ENCODE data around the gene GRIFIN.

Gene GRIFIN, protein sequence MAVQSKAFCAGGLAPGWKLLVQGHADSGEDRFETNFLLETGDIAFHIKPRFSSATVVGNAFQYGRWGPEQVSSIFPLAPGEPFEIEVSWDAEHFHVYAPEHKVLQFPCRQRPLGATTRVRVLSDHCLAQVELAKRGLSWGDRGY

DNA sequence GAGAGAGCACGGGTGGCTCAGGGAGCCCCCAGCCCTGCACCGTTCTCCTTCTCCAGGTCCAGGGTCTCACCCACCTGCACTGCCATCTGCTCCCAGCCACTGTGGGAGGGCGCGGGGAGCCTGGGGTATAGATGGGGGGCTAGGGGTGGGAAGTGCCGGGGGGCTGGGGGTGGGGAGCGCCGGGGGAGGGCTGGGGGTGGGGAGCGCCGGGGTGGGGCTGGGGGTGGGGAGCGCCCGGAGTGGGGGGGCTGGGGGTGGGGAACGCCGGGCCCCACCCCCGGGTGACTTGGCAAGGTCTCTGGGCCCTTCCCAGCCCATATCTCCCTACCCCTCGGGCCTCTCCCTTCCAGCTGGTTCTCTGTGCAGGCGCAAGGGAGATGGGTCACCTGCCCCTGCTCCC lies at the start of gene GRIFIN:
TSS of gene GRIFIN (minus strand) at position 101 of the 400 bp plus-strand sequence. CDS start at position 86, 15 bp downstream.
- no peak for DNase-seq

DNA sequence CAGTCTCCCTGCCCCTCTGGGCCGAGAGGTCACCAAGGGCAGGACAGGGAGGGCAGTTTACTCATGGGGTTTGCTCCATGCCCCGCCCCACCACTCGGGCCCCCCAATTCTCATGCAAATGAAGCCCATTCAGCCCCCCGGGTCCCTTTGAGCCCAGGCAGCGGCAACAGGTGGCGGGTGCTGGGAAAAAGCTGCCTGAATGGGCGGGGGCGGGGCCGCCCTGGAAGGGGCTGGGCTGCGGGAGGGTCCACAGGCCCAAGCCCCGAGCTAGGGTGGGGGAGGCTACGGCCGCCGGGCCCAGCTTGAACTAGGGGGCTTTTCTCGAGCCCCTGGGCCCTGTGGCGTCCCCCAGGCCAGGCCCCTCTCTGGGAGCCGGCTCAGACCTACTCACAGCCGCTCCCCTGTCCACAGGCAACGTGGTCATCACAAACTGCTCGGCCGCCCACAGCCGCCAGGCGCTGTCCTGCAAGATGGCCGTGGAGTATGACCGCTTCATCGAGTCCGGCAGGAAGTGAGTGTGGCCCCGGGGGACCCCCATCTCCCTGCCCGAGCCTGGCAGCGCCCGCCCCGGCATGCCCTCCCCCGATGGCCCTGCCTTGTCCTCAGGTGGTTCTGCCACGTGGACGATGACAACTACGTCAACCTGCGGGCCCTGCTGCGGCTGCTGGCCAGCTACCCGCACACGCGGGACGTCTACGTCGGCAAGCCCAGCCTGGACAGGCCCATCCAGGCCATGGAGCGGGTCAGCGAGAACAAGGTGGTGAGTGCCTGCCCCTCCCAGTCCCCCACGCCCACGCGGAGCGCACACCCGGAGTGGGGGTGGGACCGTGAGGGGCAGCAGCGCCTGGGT lies 48.8 kb upstream of the GRIFIN start:
- DNase-seq = no peak

DNA sequence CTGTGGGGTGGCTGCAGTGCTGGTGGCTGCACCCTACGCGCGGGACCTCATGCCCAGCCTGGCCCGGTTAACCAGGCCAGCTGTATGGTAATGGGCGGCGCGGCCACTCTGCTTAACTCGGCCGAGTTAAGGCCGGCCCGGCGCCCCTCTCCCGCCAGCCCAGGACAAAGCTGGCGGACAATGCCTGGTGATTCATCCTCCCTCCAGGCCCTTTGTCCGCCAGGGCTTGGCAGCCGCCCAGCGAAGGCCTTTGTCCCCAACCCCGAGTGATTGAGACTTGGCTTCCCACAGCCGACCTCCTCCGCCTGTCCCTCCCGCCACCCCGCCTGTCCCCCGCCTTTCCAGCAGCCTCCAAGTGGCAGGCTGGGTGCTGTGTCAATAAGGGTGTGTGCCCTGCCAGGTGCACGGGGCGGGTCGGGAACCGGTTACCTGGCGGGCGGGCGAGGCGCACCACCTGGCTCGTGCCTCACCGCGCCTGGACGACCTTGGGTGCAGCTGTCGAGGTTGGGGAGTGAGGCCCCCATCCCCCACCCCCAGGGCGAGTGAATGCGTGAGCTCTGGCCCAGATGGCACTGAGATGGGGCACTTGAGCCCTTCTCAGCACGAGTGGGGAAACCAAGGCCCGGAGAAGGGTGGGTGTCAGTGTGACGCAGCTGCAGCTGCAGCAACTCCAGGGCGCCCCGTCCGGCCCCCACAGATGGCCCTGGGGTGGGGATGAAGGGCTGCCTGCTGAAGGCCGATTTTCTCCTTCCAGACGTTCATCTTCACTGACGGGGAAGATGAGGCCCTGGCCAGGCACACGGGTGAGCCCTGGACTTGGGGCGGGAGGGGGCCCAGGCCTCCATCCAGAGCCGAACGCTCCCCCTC lies 48.0 kb upstream of the GRIFIN start:
- no peak for DNase-seq

DNA sequence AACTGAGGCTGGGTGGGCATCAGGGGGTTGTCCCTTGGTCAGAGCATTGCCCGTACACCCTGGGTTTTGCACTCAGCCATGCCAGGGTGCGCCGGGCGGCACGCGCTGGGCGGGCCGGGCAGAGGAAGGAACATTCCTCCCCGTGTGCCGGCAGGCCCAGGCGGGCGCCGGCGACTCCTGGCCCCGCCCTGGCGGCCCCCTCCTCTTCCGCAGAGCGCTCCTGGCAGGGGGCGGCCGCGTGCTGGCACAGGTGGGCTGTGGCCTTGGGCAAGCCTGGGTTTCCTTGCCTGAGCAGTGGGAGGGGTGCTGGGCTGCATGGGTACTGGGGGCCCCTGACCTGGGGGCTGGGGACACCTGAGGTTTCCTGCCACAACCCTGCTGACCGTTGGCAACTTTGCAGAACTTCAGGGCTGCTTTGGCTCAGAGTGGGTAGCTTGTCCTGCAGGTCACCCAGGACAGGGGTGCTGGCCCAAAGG lies 47.3 kb upstream of the GRIFIN start:
- no peak for DNase-seq

DNA sequence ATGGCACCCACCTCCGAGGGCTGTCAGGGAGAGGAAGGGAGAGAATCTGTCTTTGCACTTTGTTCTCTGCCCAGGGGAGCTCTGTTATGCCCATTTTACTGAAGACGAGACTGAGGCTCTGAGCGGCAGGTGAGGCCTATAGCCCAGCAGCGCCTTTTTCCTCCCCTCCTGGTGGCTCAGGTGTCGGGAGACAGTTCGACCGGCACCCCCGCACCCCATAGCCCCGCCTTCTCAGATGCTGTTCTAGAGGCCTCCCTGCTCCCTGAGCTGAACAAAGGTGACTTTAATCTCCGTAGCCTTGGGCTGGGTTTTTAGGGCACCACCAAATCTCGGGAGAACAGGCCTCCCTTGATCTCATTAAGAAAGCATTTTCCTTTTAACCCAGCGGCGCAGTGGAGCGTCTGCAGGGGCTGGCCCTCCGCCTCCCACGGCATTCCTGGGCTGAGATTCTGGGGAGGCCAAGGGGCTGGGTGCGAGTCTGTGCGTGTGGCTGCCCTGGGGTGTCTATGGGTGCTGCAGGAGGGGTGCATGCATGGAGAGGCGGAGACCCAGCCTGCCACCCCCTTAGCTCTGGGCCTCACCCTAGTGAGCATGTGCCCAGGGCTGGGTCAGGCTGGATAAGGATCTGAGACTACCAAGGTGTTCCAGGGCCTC lies 46.7 kb upstream of the GRIFIN start:
- DNase-seq = no peak

DNA sequence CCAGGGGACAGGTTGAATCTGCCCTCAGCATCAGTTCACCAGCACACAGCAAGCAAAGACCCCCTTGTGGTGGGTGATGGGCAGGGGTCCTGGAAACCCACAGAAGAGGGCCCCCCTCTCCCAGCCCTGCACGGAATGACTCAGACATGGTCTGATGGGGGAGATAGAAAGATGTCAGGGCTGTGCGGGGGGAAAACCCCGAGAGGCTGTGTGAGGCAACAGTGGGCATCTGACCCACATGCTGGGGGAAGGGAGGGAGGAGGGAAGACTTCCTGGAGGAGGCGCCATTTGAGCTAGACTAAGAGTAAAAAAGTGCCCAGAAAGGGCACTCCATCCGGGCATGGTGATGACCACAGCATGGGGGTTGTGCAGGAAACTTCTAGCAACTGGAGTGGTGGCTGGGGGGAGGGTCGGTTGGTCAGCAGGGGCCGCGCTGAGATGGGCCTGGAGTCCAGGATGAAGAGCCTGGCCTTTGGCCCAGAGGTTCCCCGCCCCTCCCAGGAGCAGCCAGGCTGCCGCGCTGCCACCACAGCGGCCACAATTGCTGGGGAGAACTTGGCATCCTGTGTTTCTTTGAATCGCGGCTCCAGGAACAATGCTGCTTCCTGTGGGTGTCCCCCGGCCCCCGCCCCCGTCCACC lies 45.9 kb upstream of the GRIFIN start:
- no peak for DNase-seq

DNA sequence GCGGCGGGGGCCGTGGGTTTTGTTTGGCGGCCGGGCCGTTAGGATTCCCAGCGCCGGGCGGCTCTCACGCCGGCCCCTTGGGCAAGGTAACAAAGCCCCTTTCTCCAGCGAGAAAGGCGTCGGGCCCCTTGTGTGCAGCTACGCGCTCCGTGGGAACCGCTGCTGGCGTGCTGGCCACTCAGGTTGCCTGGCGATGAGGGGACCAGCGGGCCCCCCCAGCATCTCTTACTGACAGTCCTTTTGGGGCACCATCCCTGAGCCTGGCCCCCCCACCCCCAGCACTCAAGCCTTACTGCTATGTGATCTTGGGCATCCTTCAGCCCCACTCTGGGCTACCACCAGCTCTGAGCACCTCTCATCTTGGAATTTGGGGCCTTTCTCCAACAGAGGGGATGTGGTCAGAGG lies 45.1 kb upstream of the GRIFIN start:
- no peak for DNase-seq

DNA sequence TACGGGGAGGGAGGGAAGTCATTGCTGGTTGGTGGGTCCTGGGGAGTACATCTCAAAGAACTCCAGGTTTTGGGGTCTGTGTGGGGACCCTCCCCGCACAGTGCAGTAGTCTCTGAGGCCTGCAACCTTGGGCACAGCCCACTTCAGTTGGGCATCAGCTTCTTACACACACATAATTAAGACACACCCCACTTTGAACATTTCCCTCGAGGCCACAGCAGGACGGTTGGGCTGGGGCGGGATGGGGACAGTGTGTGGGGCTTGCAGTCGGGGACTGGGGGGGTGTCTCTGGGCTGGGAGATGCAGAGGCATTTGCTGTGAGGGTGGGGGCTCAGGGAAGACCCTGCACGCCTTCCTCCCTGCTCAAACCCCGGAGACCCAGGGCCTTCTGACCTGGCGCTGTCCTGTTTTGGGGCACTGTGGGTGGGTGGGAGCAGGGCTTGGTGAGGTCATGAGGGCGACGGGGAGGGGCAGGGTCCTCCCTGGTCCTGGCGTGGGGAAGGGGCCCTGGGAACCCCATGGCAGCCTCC lies 44.6 kb upstream of the GRIFIN start:
- DNase-seq = no peak

DNA sequence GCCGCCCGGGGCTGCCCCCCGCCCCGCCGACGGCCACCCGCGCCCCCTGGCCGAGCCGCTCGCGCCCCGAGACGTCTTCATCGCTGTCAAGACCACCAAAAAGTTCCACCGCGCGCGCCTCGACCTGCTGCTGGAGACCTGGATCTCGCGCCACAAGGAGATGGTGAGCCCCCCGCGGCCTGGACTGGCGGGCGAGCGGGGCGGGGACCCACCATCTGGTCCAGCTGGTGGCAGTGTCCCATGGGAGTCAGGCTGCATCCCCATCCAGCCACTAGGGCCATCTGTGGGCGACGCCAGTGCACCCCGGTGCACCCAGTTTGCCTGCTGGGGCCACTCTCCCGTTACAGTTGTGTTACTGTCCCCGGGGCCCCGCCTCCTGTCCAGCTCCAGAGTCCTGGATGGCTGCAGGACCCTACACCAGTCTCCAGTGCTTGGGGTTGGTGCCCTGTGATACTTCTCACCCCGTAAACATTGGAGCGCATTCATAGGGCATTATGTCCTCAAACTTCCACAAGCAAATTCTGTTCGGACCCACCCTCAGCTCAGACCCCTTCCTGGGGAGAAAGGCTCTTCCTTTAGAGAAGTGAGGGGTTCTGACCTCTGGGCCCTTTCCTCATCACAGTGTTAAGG lies 44.0 kb upstream of the GRIFIN start:
- peak; percentile 83 for DNase-seq

DNA sequence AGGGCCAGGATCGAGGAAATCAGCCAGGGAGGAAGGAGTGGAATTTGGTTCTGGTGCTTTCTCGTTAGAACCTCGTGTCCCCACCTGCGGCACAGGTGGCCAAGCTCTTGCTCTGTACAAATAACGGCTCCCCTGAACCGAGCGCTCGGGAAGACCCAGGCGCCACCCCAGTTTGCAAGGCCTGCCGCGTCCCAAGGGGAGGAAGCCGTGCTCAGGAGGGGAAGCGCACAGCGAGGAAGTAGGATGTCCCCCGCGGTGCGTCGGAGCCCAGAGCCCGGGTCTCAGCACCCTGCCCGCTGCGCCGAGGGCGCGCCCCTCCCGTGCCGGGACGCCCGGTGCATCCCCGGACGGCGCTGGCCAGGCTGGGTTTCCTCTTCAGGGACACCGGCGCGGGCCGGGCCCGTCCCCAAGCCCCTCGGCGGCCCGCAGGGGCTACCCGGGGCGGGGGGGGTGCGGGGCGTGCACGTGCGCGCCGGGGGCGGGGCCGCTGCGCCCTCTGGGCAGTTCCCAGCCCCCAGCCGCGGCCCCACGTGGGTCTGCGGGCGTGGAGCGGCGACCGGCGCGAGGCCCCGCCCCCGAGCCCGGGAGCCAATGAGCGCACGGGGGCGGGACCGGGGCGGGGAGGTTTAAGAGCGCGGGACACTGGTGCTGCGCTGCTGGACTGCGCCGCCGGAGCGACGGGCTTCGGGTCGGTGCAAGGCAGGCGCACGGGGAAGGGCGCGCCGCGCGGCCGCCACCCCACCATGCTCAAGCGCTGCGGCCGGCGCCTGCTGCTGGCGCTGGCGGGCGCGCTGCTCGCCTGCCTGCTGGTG lies 43.1 kb upstream of the GRIFIN start, which contains the start of gene LFNG:
TSS of gene LFNG (plus strand) at position 656 of the 812 bp plus-strand sequence. CDS start at position 744, 88 bp downstream.
- peak; percentile 97 for DNase-seq

DNA sequence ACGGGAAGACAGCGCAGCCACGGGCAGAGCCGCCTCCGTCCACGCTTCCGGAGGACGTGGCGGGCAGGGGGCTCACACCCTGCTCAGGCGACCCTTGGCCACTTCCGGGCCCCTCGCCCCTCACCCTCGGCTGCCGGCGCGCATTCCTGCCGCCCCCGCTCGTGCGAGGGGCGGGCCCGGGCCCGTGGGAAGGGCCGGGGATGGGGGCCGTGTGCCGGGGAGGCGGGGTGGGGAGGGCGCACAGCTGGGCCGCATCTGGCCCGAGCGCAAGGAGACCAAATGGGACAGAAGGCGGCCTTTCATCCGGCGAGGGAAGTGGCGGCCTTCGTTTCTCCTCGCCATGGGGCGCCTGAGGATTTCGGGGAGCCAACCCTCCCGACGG lies 42.5 kb upstream of the GRIFIN start:
- no peak for DNase-seq

DNA sequence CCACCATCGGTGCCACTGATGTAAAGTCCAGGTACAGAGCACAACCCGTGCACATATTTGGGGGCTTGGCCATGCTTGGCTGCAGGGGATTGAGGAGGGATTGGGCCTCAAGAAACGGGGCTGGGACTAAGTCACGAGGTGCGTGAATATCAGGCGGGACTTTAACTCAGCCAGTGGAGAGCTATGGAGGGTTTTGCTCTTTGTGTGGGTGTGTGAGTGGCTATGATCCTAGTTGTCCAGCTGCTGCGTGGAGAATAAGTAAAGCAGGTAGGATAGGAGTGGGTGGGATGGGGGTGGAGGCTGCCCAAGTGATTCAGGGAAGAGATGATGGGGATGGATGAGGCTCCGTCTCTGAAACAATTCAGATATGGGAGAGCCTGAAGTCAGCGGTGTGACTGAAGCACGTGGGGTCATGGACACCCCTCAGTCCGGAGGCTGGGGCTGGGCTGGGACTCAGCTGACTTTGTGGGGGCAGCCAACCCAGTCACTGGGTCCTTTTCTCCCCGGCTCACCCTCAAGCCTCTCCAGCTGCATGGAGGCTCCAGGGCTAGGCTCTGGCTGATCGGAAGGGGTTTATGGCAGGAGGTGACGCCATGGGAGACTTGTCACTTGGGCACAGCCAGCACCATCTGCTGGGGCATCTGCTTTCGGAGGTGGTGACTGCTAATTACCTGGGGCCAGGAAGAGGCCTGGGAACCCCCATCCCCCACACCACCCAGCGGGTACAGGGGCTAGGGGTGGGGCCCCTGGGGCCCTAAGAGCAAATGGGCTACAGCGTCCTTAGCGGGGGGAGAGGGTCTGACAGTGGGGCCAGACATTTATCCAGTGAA lies 41.7 kb upstream of the GRIFIN start:
- no peak for DNase-seq

DNA sequence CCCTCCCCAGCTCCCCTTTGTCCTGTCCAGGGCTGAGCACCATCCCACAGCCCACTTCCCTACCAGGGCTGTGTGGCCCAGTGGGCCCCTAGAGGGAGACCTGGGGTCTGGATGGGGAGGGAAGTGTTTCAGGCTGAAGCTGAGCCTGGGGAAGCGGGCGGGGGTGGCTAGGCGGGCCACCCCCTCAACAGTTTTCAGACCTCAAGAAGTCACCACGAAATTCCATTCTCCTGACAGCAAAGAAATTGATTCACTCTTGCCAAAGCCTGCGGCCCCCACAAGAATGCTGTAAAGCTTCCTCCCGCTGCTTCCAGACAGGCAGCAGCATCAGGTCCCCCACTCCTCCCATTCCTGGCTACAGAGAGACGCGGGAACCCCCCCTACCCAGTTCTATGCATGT lies 40.8 kb upstream of the GRIFIN start:
- peak; percentile 76 for DNase-seq

DNA sequence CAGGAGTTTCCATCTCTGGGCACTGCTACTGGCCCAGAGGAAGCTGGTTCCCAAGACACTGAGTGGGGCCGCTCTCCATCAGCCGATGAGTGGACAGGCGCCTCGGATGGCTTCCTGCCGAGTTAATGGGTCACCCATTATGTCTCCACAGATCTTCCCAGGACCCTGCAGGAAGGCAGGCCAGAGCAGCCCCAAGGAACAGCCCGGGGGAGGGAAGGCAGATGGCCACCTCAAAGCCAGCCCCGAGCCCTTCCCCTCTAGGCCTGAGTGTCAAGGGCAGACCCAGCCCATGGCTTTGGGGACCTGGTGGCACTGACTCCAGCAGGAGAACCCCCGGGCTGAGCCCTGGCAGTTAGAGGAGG lies 40.0 kb upstream of the GRIFIN start:
- DNase-seq = no peak

DNA sequence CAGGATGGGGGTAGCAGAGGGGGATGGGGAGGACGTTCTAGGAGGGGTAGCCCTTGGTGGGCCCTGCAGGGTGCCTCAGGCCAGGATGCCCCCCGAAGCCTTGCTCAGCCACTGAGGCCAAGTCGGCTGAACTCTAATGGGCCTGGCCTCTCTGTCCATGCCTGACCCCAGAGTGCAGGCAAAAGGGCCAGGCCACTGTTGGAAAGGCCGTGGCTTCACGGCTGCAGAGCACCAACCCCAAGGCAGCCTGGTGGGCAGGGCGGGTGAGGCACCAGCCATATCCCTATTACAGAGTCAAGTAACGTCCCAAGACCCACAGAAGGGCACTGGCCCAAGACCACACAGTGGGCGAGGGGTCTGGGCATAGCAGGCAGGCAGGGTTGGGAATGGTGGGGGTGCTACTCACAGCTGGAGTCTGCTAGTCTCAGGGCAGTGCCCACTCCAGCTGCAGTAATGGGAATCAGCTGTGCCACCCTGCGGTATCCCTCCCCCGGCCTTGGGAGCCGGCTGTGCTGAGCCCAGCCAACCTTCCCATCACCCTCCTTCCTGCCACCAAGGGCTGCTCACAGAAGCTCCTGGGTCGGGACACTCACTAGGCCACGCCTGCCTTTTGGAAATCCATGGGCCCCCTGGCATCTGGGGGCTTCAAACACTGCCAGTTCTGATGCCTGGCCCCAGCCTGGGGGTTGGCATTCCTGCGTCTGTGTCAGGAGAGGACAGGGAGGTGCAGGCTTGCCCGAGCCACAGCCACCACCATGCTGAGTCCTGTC lies 39.4 kb upstream of the GRIFIN start:
- DNase-seq = no peak

DNA sequence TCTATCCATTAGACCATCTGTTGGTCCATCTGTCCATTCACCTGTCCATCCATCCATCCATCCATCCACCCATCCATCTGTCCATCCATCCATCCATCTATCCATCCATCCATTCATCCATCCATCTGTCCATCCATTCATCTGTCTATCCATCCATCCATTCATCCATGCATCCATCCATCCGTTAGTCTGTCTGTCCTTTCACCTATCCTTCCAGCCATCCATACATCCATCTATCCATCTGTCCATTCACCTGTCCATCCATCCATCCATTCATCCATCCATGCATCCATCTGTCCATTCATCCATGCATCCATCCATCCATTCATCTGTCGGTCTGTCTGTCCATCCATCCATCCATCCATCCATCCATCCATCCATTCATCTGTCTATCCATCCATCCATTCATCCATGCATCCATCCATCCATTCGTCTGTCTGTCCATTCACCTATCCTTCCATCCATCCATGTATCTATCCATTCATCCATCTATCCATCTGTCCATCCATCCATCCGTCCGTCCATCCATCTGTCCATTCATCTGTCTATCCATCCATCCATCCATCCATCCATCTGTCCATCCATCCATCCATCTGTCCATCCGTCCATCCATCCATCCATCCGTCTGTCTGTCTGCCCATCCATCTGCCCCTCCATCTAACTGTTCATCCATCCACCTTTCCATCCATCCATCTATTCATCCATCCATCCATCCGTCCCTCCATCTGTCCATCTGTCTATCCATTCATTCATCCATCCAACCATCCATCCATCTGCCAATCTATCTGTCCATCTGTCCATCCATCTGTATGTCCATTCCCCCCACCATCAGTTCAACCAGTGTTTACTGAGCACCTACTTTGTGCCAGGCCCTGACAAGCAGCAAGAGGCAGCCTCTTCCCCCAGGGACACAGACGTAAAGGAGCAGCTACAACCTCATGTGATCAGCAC lies 38.5 kb upstream of the GRIFIN start:
- no peak for DNase-seq

DNA sequence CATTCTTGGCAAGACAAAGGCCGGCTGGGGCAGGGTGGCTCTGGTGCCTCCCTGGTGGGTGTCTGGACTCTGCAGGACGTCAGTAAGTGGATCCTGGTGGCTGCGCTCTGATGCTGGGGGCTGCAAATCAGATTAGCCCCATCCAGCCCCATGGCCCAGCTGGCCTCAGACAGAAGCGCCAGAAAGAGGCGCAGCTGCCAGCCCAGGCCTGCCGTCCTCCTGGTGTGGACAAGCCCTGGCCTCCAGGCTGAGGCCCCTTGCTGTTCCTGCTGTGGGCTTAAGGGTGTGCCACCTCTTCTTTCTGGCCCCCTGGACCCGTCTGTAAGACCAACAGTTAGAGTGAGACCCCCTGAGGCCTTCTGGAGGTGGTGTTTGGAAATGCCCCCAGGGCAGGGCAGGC lies 37.5 kb upstream of the GRIFIN start:
- DNase-seq = no peak

DNA sequence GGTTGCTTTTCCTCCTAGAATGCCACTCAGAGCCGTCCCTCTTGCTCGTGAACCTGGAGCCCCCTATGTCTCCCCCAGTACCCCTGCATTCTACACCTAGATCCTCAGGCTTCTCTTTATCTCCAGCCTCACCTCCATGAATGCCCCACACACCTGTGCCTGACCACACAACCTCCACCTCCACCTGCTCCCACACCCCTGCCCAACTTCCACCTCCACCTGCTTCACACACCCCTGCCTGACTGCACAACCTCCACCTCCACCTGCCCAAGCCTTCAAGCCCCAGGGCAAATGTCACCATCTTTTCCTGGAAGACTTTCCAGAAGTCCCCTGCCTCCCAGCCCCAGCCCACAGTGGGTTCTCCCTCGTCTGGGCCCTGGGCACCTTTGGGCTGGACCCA lies 36.5 kb upstream of the GRIFIN start:
- no peak for DNase-seq
